Heart left ventricle (tissue), 13 donors: ENCODE measurements around the gene DOCK9.

Experiments
- POLR2A ChIP-seq, 2 donors: fragments of 450-650 bp; IDR thresholded peaks; one replicate each; pipeline ENCODE4 v1.6.1; 2017; ENCODE audit warnings: antibody characterized with exemption in 2 of 2, mild to moderate bottlenecking in 2 of 2, moderate library complexity in 2 of 2
- TF ChIP-seq, protein P1 (sequence below), 12 donors: fragments of 200-600 bp; sonication (generic) in 4 of 12; IDR thresholded peaks; one replicate each; pipeline versions ENCODE4 v1.5.0 to v1.8.0; 2018 to 2022; ENCODE audit warnings: antibody characterized with exemption in 12 of 12, mild to moderate bottlenecking in 5 of 12
- donor health status: ischemic (EF 13 %, LVEDD 7.1; RV severe dilation, severe dysfunction).
- donor health status: DM: no; HTN: yes; CAD: no.
- donor health status: DM: no; HTN: no; CAD: no.
- donor health status: ischemic (EF 25% LVEDD 6.9; RV normal size, moderate dysfunction).
- donor health status: ischemic (EF 25% LVEDD 5.7; RV mildly dilated, moderate dysfunction).
- donor health status: ischemic (EF 35%, LVEDD 5.7; RV mildly dilated, moderate dysfunction).
- donor health status: nonischemic (EF 11% LVEDD 7.7; RV severe dilation, severe dysfunction).
- donor health status: DM: yes; HTN: yes; CAD: no.
- donor health status: PGD.
- donor health status: ischemic (EF 29% LVEDD 5.4; RV normal size, mild dysfunction).
- donor health status: nonischemic (EF 23%, LVEDD 6.1; RV moderate dilation, normal function).

- TF ChIP-seq POLR2A (IDR thresholded peaks at IDR 0.05), result no peak
- TF ChIP-seq, protein P1, sequence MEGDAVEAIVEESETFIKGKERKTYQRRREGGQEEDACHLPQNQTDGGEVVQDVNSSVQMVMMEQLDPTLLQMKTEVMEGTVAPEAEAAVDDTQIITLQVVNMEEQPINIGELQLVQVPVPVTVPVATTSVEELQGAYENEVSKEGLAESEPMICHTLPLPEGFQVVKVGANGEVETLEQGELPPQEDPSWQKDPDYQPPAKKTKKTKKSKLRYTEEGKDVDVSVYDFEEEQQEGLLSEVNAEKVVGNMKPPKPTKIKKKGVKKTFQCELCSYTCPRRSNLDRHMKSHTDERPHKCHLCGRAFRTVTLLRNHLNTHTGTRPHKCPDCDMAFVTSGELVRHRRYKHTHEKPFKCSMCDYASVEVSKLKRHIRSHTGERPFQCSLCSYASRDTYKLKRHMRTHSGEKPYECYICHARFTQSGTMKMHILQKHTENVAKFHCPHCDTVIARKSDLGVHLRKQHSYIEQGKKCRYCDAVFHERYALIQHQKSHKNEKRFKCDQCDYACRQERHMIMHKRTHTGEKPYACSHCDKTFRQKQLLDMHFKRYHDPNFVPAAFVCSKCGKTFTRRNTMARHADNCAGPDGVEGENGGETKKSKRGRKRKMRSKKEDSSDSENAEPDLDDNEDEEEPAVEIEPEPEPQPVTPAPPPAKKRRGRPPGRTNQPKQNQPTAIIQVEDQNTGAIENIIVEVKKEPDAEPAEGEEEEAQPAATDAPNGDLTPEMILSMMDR (IDR thresholded peaks at IDR 0.05), result no peak
Observed at GRCh38 chr13:98892821-98893220, 85.0 kb downstream of the DOCK9 start.
